Lung (tissue), 12 donors: ENCODE data around the gene SLC16A10. TPM values are rescaled to one million over a fixed set of nuclear protein-coding genes. Genes with fewer than 3 reads are reported as not detected.
A peak's percentile ranks its signal among the peaks of the same experiment; 100 is the strongest.

Source experiments
- ATAC-seq: fragments of 200-7000 bp; cut with Tn5 transposase; one replicate; pipeline ENCODE4 v1.9.1; 2020; ENCODE audit warnings: moderate number of reproducible peaks; ENCODE audit not compliant: insufficient read depth, low FRiP score
- DNase-seq, 3 donors: peaks; one replicate each; pipeline ENCODE4 v3.0.0-alpha.2; 2013 to 2017
- H3K27ac ChIP-seq, 2 donors: one replicate each; pipeline ENCODE4 v1.5.1; 2013; ENCODE audit warnings: mild to moderate bottlenecking in 2 of 2, moderate library complexity in 2 of 2, control low read depth in 1 of 2, inconsistent platforms in 1 of 2, low read depth in 1 of 2, low read length in 1 of 2
- H3K27me3 ChIP-seq, 3 donors: one replicate each; pipeline ENCODE4 v1.5.1; 2013; ENCODE audit warnings: low read length in 2 of 3; ENCODE audit not compliant: control insufficient read depth in 3 of 3, insufficient read depth in 3 of 3
- H3K36me3 ChIP-seq, 4 donors: one replicate each; pipeline ENCODE4 v1.5.1; 2013; ENCODE audit warnings: low read length in 4 of 4, mild to moderate bottlenecking in 1 of 4, moderate library complexity in 1 of 4; ENCODE audit not compliant: control insufficient read depth in 4 of 4, insufficient read depth in 4 of 4
- H3K4me1 ChIP-seq, 5 donors: one replicate each; pipeline ENCODE4 v1.5.1; 2013; ENCODE audit warnings: low read length in 5 of 5, mild to moderate bottlenecking in 2 of 5, moderate library complexity in 1 of 5; ENCODE audit not compliant: control insufficient read depth in 5 of 5, insufficient read depth in 5 of 5
- H3K4me3 ChIP-seq: one replicate; pipeline ENCODE4 v1.5.1; 2013; ENCODE audit warnings: mild to moderate bottlenecking, control low read depth, moderate library complexity
- H3K9ac ChIP-seq, 2 donors: one replicate each; pipeline ENCODE4 v1.5.1; 2013; ENCODE audit warnings: low read length in 2 of 2, control low read depth in 1 of 2; ENCODE audit not compliant: insufficient read depth in 1 of 2
- H3K9me3 ChIP-seq, 4 donors: one replicate each; pipeline ENCODE4 v1.5.1; 2013; ENCODE audit warnings: low read length in 3 of 4, mild to moderate bottlenecking in 1 of 4, moderate library complexity in 1 of 4; ENCODE audit not compliant: control insufficient read depth in 4 of 4, insufficient read depth in 3 of 4
- WGBS, 2 donors: extraction: QIAGEN DNeasy Blood & Tissue Kit; methylation state at CpG; one replicate each; pipeline ENCODE4 v1.1.7; 2013; 5-methylcytosine and 5-hydroxymethylcytosine counted together
- polyA plus RNA-seq, 2 donors: library from polyadenylated mRNA; stranded (reverse); fragments of 200-250 nt; gene quantifications; one replicate each; pipeline ENCODE4 v1.2.1, GENCODE V29; 2013
- total RNA-seq, 2 donors: library from RNA; depleted of rRNA in 1 of 2; stranded (reverse); fragments of >200 nt in 1 of 2; gene quantifications; one replicate each; pipeline ENCODE4 v1.2.1, GENCODE V29; 2014 to 2021
- TF ChIP-seq, protein P1 (sequence below): IDR thresholded peaks from 2 replicates; pipeline ENCODE4 v1.5.1; 2012; ENCODE audit warnings: mild to moderate bottlenecking; ENCODE audit errors: control extremely low read depth, extremely low read depth
- donor health status: control.
- donor health status: control.
- donor health status: Bipolar disorder and iron deficiency.
- donor health status: healthy.
- donor health status: DM: yes; HTN: yes; CAD: no.

SLC16A10 gene
- total and polyA plus RNA-seq, 4 donors: 2.0 to 10.5 (median 9.6) TPM

DNA sequence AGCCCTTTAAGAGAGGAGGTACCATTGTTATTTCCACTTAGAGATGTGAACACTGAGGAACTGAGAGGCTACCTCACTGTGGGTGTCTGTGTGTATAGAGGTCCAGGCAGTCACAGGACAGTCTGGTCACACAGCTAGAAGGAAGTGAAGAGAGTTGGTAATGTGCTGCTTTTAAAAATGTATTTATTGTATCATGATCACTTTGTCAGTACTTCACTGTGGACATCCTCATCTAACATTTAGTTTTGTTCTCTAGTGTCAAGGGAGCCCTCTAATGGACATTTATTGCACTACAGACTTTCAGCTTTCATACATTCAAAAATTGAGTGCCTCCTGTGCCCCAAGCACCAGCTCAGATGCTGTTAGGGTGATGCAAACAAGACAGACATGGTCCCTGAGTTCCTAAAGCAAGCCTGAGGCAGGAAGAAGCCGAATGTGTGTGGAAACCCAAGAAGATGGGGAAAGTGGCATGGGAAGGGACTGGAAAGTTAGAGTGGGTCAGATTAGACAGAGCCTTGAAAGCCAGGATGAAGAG lies 123.0 kb downstream of the SLC16A10 start:
- Histone ChIP-seq H3K4me3 (no peak overlapping the region), H3K9me3 (no peaks in the 10 kb centered on the region), H3K27ac (no peak overlapping the region), H3K9ac (no peak overlapping the region), H3K27me3 (no peaks in the 10 kb centered on the region), H3K4me1 (peaks cover 0 to 3% (median 0%) of the 10 kb centered on the region in 5 donors), H3K36me3 (no peaks in the 10 kb centered on the region)
- peak in 2 of 3 donors; percentile 75 to 76 for DNase-seq
- WGBS, 2 donors: 40 to 44% methylated on average over 1 of the region's 1 CpG
- TF ChIP-seq, protein P1, sequence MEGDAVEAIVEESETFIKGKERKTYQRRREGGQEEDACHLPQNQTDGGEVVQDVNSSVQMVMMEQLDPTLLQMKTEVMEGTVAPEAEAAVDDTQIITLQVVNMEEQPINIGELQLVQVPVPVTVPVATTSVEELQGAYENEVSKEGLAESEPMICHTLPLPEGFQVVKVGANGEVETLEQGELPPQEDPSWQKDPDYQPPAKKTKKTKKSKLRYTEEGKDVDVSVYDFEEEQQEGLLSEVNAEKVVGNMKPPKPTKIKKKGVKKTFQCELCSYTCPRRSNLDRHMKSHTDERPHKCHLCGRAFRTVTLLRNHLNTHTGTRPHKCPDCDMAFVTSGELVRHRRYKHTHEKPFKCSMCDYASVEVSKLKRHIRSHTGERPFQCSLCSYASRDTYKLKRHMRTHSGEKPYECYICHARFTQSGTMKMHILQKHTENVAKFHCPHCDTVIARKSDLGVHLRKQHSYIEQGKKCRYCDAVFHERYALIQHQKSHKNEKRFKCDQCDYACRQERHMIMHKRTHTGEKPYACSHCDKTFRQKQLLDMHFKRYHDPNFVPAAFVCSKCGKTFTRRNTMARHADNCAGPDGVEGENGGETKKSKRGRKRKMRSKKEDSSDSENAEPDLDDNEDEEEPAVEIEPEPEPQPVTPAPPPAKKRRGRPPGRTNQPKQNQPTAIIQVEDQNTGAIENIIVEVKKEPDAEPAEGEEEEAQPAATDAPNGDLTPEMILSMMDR: peak; percentile 52
- ATAC-seq: peak; percentile 65

DNA sequence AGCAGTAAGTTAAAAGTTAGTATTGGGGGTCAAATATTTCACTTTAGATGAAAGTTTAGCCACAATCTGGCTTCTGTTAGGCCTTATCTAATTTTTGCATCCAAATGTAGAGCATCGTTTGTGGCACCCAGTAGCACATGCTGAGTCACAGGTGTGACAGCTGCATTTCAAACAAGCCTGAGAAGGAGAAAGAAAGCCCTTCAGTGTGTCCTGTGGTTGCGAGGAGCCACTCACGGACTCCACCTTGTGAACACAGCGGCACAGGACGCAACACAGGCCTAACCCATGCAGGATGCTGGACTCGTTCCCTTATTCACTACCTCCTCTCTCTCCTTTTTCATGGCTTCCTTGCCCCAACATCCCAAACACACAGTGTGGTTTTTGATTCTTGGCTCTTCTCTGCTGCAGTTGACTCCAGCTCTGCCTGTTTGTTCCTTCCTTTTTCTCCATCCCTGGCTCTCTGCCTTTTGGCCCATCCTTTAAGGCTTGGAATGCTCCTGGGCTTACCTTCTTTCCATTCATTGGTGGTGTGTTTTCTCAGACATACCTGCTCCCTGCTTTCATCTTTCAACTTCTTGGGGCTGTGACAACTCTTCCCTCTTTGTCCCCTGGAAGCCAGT lies 124.2 kb downstream of the SLC16A10 start:
- DNase-seq: no peak
- WGBS, 2 donors: 57 to 71% methylated on average over 6 of the region's 6 CpGs
- no peaks in the 10 kb centered on the region for H3K27me3 ChIP-seq
- H3K36me3 ChIP-seq: no peaks in the 10 kb centered on the region
- H3K27ac ChIP-seq: no peak overlapping the region
- no peak for ATAC-seq
- no peak overlapping the region for H3K4me3 ChIP-seq
- no peaks in the 10 kb centered on the region for H3K9me3 ChIP-seq
- H3K4me1 ChIP-seq: peaks cover 0 to 3% (median 0%) of the 10 kb centered on the region in 5 donors
- TF ChIP-seq, protein P1: no peak
- no peak overlapping the region for H3K9ac ChIP-seq

DNA sequence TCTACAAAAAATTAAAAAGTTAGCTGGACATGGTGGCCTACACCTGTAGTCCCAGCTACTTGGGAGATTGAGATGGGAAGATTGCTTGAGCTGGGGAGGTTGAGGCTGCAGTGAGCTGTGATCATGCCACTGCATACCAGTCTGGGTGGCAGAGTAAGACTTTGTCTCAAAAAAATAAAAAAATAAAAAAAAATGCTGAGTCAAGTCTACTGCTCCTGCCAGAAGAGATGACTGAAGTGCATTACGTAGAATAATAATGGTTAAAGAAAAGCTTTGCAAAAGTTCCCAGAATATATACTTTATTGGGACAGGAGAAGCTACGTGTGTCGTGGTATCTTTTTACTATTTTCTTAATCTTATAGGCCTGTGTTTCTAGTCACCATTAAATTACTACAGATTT lies 125.3 kb downstream of the SLC16A10 start:
- 82 to 85% methylated on average over 3 of the region's 3 CpGs for WGBS, 2 donors

More for the DNA sequence above, 125.3 kb downstream of the SLC16A10 start:
- Histone ChIP-seq H3K4me3 (no peak overlapping the region), H3K9me3 (no peaks in the 10 kb centered on the region), H3K36me3 (no peaks in the 10 kb centered on the region), H3K9ac (no peak overlapping the region), H3K27me3 (no peaks in the 10 kb centered on the region), H3K4me1 (peaks cover 0 to 3% (median 0%) of the 10 kb centered on the region in 5 donors), H3K27ac (no peak overlapping the region)
- ATAC-seq: no peak
- no peak for DNase-seq
- TF ChIP-seq, protein P1: no peak
